Measurements from ENCODE around the gene SNED1.

DNA sequence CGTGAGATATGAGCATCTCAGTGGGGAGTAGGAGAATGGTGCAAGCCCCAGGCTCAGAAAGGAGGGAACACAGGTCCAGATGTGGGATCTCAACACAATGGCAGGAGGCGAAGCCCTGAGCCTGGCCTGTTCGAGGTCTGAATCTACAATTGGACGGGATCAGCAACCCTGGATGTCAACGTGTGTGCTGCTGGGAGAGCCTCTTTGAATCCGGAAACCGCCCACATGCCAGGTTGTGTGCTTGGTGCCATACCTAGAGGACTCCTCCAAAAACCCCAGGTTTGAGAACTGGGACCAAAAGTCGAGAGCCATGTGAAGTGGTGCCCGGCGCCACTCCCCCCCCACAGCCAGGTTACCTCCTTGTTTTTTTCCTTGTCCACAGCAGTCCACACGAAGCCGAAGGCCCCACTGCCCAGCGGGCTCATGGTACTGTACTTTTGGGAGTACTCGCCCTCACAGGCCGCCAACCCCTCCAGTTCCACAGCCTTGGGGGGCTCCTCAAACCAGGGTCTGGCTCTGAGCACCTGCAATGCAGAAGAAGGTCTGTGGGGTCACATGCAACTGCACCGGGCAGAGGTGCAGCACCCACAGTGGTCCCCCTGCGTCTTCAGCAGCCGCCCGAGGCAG lies 124.1 kb downstream of the SNED1 start:
- TF ChIP-seq POLR2AphosphoS5 (IDR thresholded peaks at IDR 0.05) (no peak), POLR2A (IDR thresholded peaks at IDR 0.05) (no peak)
- TF ChIP-seq, protein P1, sequence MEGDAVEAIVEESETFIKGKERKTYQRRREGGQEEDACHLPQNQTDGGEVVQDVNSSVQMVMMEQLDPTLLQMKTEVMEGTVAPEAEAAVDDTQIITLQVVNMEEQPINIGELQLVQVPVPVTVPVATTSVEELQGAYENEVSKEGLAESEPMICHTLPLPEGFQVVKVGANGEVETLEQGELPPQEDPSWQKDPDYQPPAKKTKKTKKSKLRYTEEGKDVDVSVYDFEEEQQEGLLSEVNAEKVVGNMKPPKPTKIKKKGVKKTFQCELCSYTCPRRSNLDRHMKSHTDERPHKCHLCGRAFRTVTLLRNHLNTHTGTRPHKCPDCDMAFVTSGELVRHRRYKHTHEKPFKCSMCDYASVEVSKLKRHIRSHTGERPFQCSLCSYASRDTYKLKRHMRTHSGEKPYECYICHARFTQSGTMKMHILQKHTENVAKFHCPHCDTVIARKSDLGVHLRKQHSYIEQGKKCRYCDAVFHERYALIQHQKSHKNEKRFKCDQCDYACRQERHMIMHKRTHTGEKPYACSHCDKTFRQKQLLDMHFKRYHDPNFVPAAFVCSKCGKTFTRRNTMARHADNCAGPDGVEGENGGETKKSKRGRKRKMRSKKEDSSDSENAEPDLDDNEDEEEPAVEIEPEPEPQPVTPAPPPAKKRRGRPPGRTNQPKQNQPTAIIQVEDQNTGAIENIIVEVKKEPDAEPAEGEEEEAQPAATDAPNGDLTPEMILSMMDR (IDR thresholded peaks at IDR 0.05) = no peak

Data from sigmoid colon (tissue), 4 donors.